ENCODE results near the gene SUCLG2.

DNA sequence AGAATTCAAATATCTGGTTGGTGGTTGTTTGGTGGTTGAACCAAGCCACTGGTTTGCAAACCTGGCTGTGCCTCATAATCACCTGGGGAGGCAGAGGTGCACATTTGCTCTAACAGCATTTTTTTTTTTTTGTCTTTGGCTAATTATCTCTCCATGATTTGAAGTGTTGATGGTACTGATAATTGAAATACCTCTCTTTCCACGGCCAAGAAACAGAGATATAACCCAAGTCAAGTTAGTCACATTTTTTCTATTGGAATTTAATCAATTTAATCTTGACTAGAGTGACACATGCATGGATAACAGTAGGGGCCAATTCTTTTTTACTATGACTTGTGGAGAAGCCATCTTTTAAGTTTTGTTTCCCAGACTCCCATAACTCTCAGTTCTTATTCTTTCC is 37.5 kb upstream of the SUCLG2 start:
- TF ChIP-seq EZH2 (IDR thresholded peaks at IDR 0.05; ENCODE audit: insufficient read depth, poor library complexity, severe bottlenecking) (no peak), EZH2phosphoT487 (IDR thresholded peaks at IDR 0.05; ENCODE audit: insufficient read depth, low read depth) (no peak)
